CD14-positive monocyte (primary cell): Measurements from ENCODE around the gene ZNRF2. TPM values are rescaled to one million over a fixed set of nuclear protein-coding genes. Genes with fewer than 3 reads are reported as not detected.

Source experiments
- DNase-seq, 3 donors: peaks; one replicate each; pipeline ENCODE4 v3.0.0-alpha.2; 2011 to 2022
- H2AFZ ChIP-seq: 2 replicates; pipeline ENCODE4 v1.6.0; 2012; ENCODE audit warnings: mild to moderate bottlenecking, low read depth, low read length, inconsistent platforms; ENCODE audit not compliant: insufficient read depth, poor library complexity, severe bottlenecking
- H3K27ac ChIP-seq, 2 donors: 1 replicate in 1 of 2; 2 replicates in 1 of 2; pipeline ENCODE4 v1.5.1; 2012 to 2013; ENCODE audit warnings: low read length in 2 of 2, control low read depth in 1 of 2, inconsistent platforms in 1 of 2, low read depth in 1 of 2, mild to moderate bottlenecking in 1 of 2
- H3K27me3 ChIP-seq, 2 donors: one replicate each; pipeline versions ENCODE4 v1.6.0 to v1.6.1; 2011 to 2013; ENCODE audit warnings: low read length in 2 of 2; ENCODE audit not compliant: control insufficient read depth in 2 of 2, insufficient read depth in 2 of 2
- H3K36me3 ChIP-seq, 2 donors: replicated peaks in 1 of 2; 1 replicate in 1 of 2; 2 replicates in 1 of 2; pipeline versions ENCODE4 v1.5.1 to v1.6.1; 2012 to 2013; ENCODE audit warnings: low read length in 2 of 2, control low read depth in 1 of 2, inconsistent platforms in 1 of 2, mild to moderate bottlenecking in 1 of 2; ENCODE audit not compliant: insufficient read depth in 2 of 2, control insufficient read depth in 1 of 2
- H3K4me1 ChIP-seq, 2 donors: 1 replicate in 1 of 2; 2 replicates in 1 of 2; pipeline versions ENCODE4 v1.5.1 to v1.6.1; 2012 to 2013; ENCODE audit warnings: low read length in 2 of 2, control low read depth in 1 of 2, inconsistent platforms in 1 of 2, mild to moderate bottlenecking in 1 of 2, moderate library complexity in 1 of 2; ENCODE audit not compliant: insufficient read depth in 2 of 2, control insufficient read depth in 1 of 2
- H3K4me2 ChIP-seq: replicated peaks from 2 replicates; pipeline ENCODE3; 2012; ENCODE audit warnings: low read length, moderate library complexity, mild to moderate bottlenecking; ENCODE audit not compliant: poor library complexity, severe bottlenecking; ENCODE audit errors: extremely low read depth
- H3K4me3 ChIP-seq, 3 experiments: fragments of 200-600 bp in 1 of 3; sonication (generic) in 1 of 3; replicated peaks in 1 of 3; 1 replicate in 2 of 3; 2 replicates in 1 of 3; pipeline ENCODE4 v1.5.1; 2011 to 2013; ENCODE audit warnings: low read length in 3 of 3, mild to moderate bottlenecking in 3 of 3, control low read depth in 2 of 3, low read depth in 2 of 3, inconsistent platforms in 1 of 3, moderate library complexity in 1 of 3
- H3K79me2 ChIP-seq: 2 replicates; pipeline ENCODE4 v1.6.0; 2012; ENCODE audit warnings: mild to moderate bottlenecking, control low read depth, inconsistent platforms, low read length, moderate library complexity; ENCODE audit not compliant: insufficient read depth
- H3K9ac ChIP-seq: 2 replicates; pipeline ENCODE4 v1.6.0; 2017; ENCODE audit warnings: low read length, mild to moderate bottlenecking; ENCODE audit not compliant: insufficient read depth, poor library complexity, severe bottlenecking
- H3K9me3 ChIP-seq, 2 donors: replicated peaks in 1 of 2; 1 replicate in 1 of 2; 2 replicates in 1 of 2; pipeline versions ENCODE4 v1.5.1 to v1.6.1; 2012 to 2013; ENCODE audit warnings: low read length in 2 of 2, control low read depth in 1 of 2; ENCODE audit not compliant: control insufficient read depth in 1 of 2, insufficient read depth in 1 of 2
- H4K20me1 ChIP-seq: 2 replicates; pipeline ENCODE4 v1.6.0; 2012; ENCODE audit warnings: mild to moderate bottlenecking, low read length, control low read depth, moderate library complexity; ENCODE audit not compliant: insufficient read depth
- H3K27ac Mint-ChIP-seq, 7 donors: one replicate each; pipeline ENCODE4 v1.8.0; 2020; ENCODE audit warnings: mild to moderate bottlenecking in 7 of 7, mixed read lengths in 7 of 7, moderate library complexity in 6 of 7, inconsistent platforms in 2 of 7
- H3K27me3 Mint-ChIP-seq, 3 donors: one replicate each; pipeline ENCODE4 v1.8.0; 2021 to 2022; ENCODE audit warnings: low read depth in 3 of 3, mild to moderate bottlenecking in 3 of 3, mixed read lengths in 3 of 3, moderate library complexity in 3 of 3, inconsistent platforms in 1 of 3
- H3K36me3 Mint-ChIP-seq, 2 donors: one replicate each; pipeline ENCODE4 v1.8.0; 2020; ENCODE audit warnings: mixed read lengths in 2 of 2, inconsistent platforms in 1 of 2, mild to moderate bottlenecking in 1 of 2
- H3K4me1 Mint-ChIP-seq: one replicate; pipeline ENCODE4 v1.8.0; 2020; ENCODE audit warnings: mild to moderate bottlenecking, mixed read lengths
- H3K4me3 Mint-ChIP-seq, 2 donors: one replicate each; pipeline ENCODE4 v1.8.0; 2020; ENCODE audit warnings: mild to moderate bottlenecking in 2 of 2, mixed read lengths in 2 of 2, moderate library complexity in 1 of 2
- H3K9me3 Mint-ChIP-seq, 7 donors: one replicate each; pipeline ENCODE4 v1.8.0; 2020 to 2022; ENCODE audit warnings: mixed read lengths in 7 of 7, mild to moderate bottlenecking in 6 of 7, moderate library complexity in 6 of 7, inconsistent platforms in 2 of 7
- WGBS: methylation state at CpG from one replicate; pipeline ENCODE4 v1.1.5; 2013; ENCODE audit warnings: missing lambda C conversion rate; ENCODE audit not compliant: insufficient coverage; 5-methylcytosine and 5-hydroxymethylcytosine counted together
- intact Hi-C, 2 donors: fragments of 100-400 bp; cut with micrococcal nuclease; formaldehyde crosslinking; loops; one replicate each; pipeline versions ENCODE4 v1.15.0 to v1.15.1; 2023
- polyA plus RNA-seq, 3 donors: library from polyadenylated mRNA; depleted of rRNA in 1 of 3; unstranded in 2 of 3; stranded (reverse) in 1 of 3; fragments of 300-500 nt in 2 of 3; fragments of >200 nt in 1 of 3; fragmentation: Illumina TruSeq in 2 of 3; gene quantifications; 1 replicate in 2 of 3; 2 replicates in 1 of 3; pipeline ENCODE4 v1.2.3, GENCODE V29; 2012 to 2021
- TF ChIP-seq, protein P1 (sequence below): fragments of 200-600 bp; IDR thresholded peaks from one replicate; pipeline ENCODE4 v1.8.0; 2022; ENCODE audit warnings: antibody characterized with exemption, mild to moderate bottlenecking

The ZNRF2 gene
- polyA plus RNA-seq, 3 donors: 1.9 to 9.5 (median 5.7) TPM

DNA sequence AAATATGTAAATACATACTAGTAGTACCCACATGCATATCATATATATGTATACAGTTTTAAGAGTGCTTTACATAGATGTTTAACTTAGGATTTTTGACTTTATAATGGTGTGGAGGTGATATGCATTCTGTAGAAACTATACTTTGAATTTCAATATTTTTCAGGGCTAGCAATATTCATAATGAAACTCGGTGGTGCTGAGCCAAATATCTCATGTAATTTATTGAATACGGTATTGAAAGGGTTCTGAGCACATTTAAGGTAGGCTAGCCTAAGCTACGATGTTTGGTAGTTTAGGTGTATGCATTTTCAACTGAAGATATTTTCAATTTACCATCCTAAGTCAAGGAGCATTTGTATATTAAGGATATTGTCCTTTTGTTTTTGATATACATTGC, 36.0 kb downstream of the ZNRF2 start:
- 100% methylated on average over 1 of the region's 3 CpGs for WGBS
- Mint-ChIP-seq H3K4me1 (peaks cover 69% of the 10 kb centered on the region), H3K36me3 (peaks cover 8 to 9% of the 10 kb centered on the region in 2 donors), H3K4me3 (no peak overlapping the region), H3K27ac (no peak overlapping the region), H3K9me3 (peaks cover 0 to 5% (median 2%) of the 10 kb centered on the region in 7 donors), H3K27me3 (no peaks in the 10 kb centered on the region)
- Histone ChIP-seq H3K9ac (no peak overlapping the region), H2AFZ (no peak overlapping the region), H3K27me3 (no peaks in the 10 kb centered on the region), H3K79me2 (peaks cover 100% of the 10 kb centered on the region), H3K9me3 (no peaks in the 10 kb centered on the region), H3K4me1 (peaks cover 41 to 67% of the 10 kb centered on the region in 2 donors), H3K36me3 (peaks cover 0 to 12% of the 10 kb centered on the region in 2 donors), H4K20me1 (peaks cover 66% of the 10 kb centered on the region), H3K4me3 (no peak overlapping the region), H3K4me2 (no peak overlapping the region), H3K27ac (peak overlapping the region in 1 of 2 donors; percentile 28)
- TF ChIP-seq, protein P1, sequence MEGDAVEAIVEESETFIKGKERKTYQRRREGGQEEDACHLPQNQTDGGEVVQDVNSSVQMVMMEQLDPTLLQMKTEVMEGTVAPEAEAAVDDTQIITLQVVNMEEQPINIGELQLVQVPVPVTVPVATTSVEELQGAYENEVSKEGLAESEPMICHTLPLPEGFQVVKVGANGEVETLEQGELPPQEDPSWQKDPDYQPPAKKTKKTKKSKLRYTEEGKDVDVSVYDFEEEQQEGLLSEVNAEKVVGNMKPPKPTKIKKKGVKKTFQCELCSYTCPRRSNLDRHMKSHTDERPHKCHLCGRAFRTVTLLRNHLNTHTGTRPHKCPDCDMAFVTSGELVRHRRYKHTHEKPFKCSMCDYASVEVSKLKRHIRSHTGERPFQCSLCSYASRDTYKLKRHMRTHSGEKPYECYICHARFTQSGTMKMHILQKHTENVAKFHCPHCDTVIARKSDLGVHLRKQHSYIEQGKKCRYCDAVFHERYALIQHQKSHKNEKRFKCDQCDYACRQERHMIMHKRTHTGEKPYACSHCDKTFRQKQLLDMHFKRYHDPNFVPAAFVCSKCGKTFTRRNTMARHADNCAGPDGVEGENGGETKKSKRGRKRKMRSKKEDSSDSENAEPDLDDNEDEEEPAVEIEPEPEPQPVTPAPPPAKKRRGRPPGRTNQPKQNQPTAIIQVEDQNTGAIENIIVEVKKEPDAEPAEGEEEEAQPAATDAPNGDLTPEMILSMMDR: no peak
- intact Hi-C loops: no loop called here
- DNase-seq: no peak

DNA sequence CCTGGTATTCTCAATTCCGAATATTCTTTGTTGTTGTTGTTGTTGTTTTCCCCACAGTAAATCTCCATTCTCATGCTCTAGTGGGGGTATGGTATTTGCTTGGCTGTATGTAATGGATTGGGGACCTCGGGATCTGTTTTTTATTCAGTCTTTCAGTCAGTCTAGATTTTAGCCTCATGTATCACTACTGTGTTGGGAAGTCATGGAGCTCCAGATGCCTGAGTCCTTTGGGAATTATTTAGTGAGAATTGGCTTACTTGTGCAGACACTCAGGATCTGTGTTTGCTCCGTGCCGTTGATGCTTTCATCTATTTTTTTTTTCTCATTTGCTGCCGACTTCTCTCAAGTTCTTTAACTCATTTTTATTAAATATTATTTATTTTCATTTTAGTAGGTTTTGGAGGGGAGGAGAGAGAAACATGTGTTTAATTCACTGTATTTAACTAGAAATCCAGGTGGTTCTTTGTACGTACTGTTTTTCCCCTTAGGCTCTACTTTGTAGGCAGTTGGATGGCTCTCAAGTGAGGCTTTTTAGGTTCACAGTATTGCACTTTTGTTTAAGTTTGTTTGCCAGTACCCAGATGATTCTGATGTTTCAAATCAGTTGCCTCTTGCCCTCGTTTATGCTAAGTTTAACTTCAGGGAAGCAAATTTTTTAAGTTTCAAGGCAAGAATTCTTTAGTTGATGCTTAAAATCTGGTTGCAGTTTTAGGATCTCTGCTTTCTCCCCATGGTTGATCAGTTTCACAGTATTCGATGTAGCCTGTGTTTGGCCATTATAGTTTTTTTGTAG, 36.9 kb downstream of the ZNRF2 start:
- 50% methylated on average over 1 of the region's 8 CpGs for whole genome bisulfite sequencing
- Mint-ChIP-seq H3K36me3 (peaks cover 12% of the 10 kb centered on the region in 2 donors), H3K4me1 (peaks cover 63% of the 10 kb centered on the region), H3K27me3 (no peaks in the 10 kb centered on the region), H3K27ac (peak overlapping the region; percentile 84 to 96 (median 89)), H3K4me3 (peak overlapping the region; percentile 72 to 85), H3K9me3 (peaks cover 0 to 5% (median 2%) of the 10 kb centered on the region in 7 donors)
- Histone ChIP-seq H3K4me1 (peaks cover 36 to 61% of the 10 kb centered on the region in 2 donors), H3K27me3 (no peaks in the 10 kb centered on the region), H3K4me3 (peak overlapping the region; percentile 27 to 70 (median 56)), H3K4me2 (peak overlapping the region; percentile 83), H3K79me2 (peaks cover 100% of the 10 kb centered on the region), H3K36me3 (peaks cover 0 to 18% of the 10 kb centered on the region in 2 donors), H3K9ac (peak overlapping the region; percentile 54), H4K20me1 (peaks cover 57% of the 10 kb centered on the region), H2AFZ (no peak overlapping the region), H3K27ac (peak overlapping the region in 1 of 2 donors; percentile 90), H3K9me3 (no peaks in the 10 kb centered on the region)
- no peak for DNase-seq
- intact Hi-C loops: no loop called here
- TF ChIP-seq, protein P1: no peak
